HG03460 (cell line): ENCODE measurements around the gene SMIM38.

Source experiments
- ATAC-seq: cut with Tn5 transposase; IDR thresholded peaks from one replicate; pipeline ENCODE4 v1.9.1; 2021; ENCODE audit not compliant: unreplicated experiment

Gene SMIM38

GRCh38 chr11:69201764-69202370 lies 46.1 kb downstream of the SMIM38 start:
- ATAC-seq, result no peak

- no peak for ATAC-seq
Measured at GRCh38 chr11:69202511-69203221, 46.9 kb downstream of the SMIM38 start.

DNA sequence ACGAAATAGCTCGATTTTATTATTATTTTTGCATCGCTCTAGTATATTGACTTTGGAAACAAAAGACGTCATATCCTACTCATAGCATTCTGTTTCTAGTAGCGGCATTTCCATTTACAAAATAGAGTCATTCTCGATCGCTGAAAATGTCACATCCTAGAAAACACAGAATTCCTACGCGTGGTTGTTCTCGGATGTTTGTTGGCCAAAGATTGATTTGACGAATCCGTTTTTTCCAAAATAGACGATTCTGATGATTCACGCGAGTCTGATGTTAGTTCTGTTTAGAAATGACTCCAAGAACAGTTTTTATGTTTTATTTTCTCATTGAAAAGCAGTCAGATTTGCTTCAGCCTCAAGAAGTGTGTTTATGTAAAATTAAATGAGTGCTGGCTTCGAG lies 47.6 kb downstream of the SMIM38 start:
- ATAC-seq, result no peak

DNA sequence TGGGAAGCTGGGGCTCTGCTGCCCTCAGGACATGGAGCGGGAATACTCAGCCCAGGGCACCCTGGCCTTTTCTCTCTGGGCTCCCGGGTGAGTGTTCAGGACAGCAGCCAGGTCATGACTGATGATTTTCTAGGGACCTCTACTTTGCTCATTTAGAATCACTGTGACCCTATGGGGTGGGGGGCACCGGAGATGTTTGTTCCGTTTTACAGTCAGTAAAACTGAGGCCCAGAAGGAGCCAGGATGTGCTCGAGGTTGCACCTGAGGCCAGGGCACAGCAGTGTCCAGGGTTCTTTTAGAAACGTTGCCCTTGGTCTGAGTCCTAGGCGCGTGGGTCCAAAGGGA lies 48.1 kb downstream of the SMIM38 start:
- no peak for ATAC-seq

DNA sequence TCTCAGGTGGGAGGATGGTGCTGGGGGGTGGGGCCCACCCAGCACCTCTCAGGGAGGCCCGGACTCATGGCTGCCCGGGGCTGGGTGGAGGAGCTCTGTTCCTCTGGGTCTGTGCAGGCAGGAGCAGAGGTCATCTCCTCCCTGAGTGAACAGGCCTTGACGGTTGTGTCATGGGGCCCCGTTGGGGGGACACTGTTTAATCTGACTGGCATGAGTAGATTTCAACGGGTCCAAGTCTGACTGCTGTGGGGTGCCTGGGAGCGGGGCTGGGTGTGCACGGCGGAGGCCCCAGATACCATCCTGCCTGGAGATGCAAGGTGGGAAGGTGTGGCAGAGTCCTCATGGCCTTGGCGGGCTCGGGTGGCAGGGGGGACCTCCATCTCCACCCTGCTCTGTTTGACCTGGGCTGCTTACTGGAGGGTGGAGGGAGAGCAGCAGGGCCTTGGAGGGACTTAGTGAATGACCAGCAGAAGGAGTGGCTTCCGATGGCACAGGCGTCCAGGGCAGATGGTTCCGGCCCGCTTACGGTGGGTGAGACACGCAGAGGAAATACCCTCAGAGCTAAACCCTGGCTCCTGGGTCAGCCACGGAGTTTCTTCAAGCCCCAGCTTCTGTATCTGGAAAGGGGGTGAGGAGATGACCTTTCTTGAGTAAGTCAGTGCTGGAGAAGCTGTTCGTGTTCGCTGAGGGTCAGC lies 48.7 kb downstream of the SMIM38 start:
- no peak for ATAC-seq

DNA sequence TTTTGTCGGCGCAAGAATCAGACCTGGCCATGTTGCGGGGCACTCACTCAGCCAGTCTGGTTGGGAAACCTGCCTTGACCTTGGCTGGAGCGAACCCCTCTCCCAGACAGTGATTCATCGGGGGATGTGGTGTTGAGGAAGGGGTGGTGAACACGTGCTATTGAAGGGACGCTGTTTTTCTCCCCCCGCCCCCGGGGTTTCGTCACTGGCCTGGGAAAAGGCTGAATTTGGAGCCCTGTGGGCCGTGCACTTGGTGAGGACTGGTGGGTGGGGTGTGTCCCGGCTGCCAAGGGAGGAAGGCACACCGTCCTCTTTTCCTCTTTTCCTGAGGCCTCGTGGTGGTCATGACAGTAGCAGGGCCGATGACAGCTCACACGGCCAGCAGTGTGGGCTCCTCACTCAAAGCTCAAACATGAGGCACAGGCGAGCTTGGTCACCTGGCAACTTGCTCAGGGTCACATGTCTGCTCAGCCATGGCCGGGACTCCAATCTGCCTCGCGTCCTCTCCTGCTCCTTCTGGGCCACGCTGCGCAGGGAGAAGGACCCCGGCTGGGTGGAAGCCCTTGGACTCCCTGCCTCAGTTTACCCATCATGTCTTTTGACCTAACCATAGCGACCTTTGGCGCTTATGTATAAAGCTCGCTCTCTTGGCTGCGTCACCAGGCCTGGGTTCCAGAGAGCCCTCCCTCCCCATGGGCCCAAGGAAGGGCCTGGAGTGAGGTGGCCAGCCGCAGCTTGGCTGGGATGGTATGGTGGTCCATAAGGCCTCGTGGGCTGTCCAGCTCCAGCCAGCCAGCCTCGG lies 49.4 kb downstream of the SMIM38 start:
- ATAC-seq, result no peak
